HG02763 (cell line): Measurements from ENCODE around the gene SLC9A9.

Source experiments
- ATAC-seq: cut with Tn5 transposase; IDR thresholded peaks from one replicate; pipeline ENCODE4 v1.9.1; 2021; ENCODE audit warnings: mild to moderate bottlenecking, moderate library complexity; ENCODE audit not compliant: unreplicated experiment

The SLC9A9 gene

GRCh38 chr3:143652118-143652517 is 196.2 kb downstream of the SLC9A9 start:
- no peak for ATAC-seq

GRCh38 chr3:143650827-143651226 is 197.4 kb downstream of the SLC9A9 start:
- no peak for ATAC-seq

GRCh38 chr3:143650120-143650519 is 198.1 kb downstream of the SLC9A9 start:
- ATAC-seq = no peak

- no peak for ATAC-seq
Observed at GRCh38 chr3:143648708-143649107, 199.6 kb downstream of the SLC9A9 start.

GRCh38 chr3:143648218-143648617 is 200.1 kb downstream of the SLC9A9 start:
- ATAC-seq = no peak

- ATAC-seq = no peak
Observed at GRCh38 chr3:143644370-143645089, 203.7 kb downstream of the SLC9A9 start.

- no peak for ATAC-seq
Observed at GRCh38 chr3:143643905-143644304, 204.4 kb downstream of the SLC9A9 start.

GRCh38 chr3:143640774-143641173 is 207.5 kb downstream of the SLC9A9 start:
- no peak for ATAC-seq

- no peak for ATAC-seq
Observed at GRCh38 chr3:143637133-143637532, 211.1 kb downstream of the SLC9A9 start.

GRCh38 chr3:143634991-143635390 is 213.3 kb downstream of the SLC9A9 start:
- ATAC-seq = no peak

- ATAC-seq = no peak
Observed at GRCh38 chr3:143634427-143634826, 213.8 kb downstream of the SLC9A9 start.

GRCh38 chr3:143633816-143634215 is 214.5 kb downstream of the SLC9A9 start:
- no peak for ATAC-seq

- no peak for ATAC-seq
Observed at GRCh38 chr3:143629726-143630125, 218.5 kb downstream of the SLC9A9 start.

- no peak for ATAC-seq
Observed at GRCh38 chr3:143628971-143629370, 219.3 kb downstream of the SLC9A9 start.

GRCh38 chr3:143627336-143627735 is 220.9 kb downstream of the SLC9A9 start:
- ATAC-seq = no peak

- no peak for ATAC-seq
Observed at GRCh38 chr3:143619231-143619630, 229.0 kb downstream of the SLC9A9 start.

- no peak for ATAC-seq
Observed at GRCh38 chr3:143617050-143617449, 231.2 kb downstream of the SLC9A9 start.

GRCh38 chr3:143613226-143613625 is 235.0 kb downstream of the SLC9A9 start:
- no peak for ATAC-seq

GRCh38 chr3:143612541-143612940 is 235.7 kb downstream of the SLC9A9 start:
- ATAC-seq = no peak

- ATAC-seq = no peak
Observed at GRCh38 chr3:143608966-143609365, 239.3 kb downstream of the SLC9A9 start.

GRCh38 chr3:143605233-143605950 is 242.9 kb downstream of the SLC9A9 start:
- no peak for ATAC-seq

- ATAC-seq = no peak
Observed at GRCh38 chr3:143604402-143605185, 243.7 kb downstream of the SLC9A9 start.
